NOMO-1 treated with dmso at 0.1 percent for 144 hours (cell line): Measurements from ENCODE around the gene IRGQ.
"Not testable (repeated sequence)": the region's sequence is repeated elsewhere in the genome, so short reads cannot be mapped to it uniquely, and the experiment has no call there.

Experiments
- DNase-seq: peaks from one replicate; lab custom pipeline; 2025; ENCODE audit not compliant: unreplicated experiment; lab: John Stamatoyannopoulos, UW

IRGQ gene, protein sequence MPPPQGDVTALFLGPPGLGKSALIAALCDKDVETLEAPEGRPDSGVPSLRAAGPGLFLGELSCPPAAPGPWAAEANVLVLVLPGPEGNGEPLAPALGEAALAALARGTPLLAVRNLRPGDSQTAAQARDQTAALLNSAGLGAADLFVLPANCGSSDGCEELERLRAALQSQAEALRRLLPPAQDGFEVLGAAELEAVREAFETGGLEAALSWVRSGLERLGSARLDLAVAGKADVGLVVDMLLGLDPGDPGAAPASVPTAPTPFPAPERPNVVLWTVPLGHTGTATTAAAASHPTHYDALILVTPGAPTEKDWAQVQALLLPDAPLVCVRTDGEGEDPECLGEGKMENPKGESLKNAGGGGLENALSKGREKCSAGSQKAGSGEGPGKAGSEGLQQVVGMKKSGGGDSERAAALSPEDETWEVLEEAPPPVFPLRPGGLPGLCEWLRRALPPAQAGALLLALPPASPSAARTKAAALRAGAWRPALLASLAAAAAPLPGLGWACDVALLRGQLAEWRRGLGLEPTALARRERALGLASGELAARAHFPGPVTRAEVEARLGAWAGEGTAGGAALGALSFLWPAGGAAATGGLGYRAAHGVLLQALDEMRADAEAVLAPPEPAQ

DNA sequence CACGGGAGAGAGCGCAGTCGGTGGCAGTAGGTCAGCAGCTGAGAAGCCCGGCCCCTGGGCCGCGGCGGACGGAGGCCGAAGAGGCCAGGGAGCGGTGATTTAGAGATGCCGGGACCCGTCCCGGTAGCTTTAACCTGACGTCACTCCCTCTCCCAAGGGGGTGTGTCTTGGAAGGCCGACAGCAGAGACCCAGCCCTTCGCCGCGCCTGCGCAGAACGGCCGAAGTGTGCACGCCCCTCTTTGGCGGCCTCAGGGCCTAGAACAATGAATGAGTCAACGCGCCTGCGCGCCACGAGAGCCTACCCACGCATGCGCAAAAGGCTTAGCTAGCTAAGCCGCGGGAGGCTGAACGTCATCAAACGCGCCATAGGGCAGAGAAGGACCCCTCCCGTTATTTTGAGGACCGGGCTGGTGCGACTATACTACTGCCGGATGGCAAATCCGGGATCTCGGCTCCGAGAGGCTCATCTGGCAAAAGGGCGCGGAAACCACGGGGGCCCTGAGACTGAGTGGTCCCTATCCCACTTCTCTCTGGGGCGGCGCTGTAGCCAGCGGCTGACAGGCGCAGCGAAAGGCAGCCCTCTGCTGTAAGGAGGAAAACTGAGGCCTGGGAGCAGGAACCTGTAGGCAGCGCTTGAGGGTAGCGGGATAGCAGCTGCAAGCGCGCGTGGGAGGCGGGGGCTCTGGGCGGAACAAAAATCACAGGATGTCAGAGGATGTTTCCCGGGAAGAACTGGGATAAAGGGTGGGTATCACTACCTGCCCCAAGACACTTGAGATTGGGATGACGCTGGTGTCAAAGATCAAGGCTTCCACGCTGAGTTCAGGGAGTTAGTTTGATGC, at the start of gene IRGQ, which contains the start of gene ZNF576:
Gene IRGQ, minus strand, starts transcription at position 136 of the 843 bp plus-strand sequence. CDS start 796 bp downstream, outside the sequence.
Gene ZNF576, plus strand, starts transcription at position 597 of the 843 bp plus-strand sequence. CDS start 514 bp downstream, outside the sequence.
- DNase-seq = peak; percentile 98

- DNase-seq = no peak
These were observed 48.2 kb upstream of the IRGQ start for GRCh38 chr19:43644181-43644580.

GRCh38 chr19:43643326-43643725, 47.4 kb upstream of the IRGQ start:
- DNase-seq = no peak

- DNase-seq = no peak
These were observed 46.6 kb upstream of the IRGQ start for GRCh38 chr19:43642531-43642930.

DNA sequence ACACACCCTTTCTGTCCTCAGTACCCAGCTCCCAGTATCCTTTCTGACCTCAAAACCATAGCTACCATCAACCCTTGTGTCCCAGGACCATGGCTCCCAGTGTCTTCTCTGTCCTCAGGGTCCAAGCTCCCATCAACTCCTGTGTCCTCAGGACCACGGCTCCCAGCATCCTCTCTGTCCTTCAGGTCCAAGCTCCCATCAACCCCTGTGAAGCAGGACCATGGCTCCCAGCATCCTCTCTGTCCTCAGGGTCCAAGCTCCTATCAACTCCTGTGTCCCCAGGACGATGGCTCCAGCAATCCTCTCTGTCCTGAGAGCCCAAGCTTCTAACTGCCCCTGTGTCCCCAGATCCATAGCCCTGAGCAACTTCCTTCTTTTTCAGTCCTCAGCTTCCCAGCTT, 45.4 kb upstream of the IRGQ start:
- no peak for DNase-seq

DNA sequence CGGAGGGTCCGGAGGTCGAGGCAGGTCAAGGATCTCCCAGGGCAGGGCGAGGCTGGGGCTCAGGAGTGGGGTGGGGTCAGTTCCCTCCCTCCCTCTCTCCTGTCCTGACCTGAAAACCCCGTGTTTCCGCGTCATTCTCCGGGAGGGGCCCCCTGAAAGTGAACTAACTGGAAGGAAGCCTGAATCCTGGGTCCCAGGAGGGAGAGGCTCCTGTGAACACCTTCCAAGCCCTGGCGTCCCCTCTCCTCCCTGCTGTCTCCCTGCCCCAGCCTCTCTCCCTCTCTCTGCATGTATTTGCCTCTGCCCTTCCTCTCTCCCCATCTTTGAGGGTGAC, 44.5 kb upstream of the IRGQ start:
- DNase-seq = no peak

DNA sequence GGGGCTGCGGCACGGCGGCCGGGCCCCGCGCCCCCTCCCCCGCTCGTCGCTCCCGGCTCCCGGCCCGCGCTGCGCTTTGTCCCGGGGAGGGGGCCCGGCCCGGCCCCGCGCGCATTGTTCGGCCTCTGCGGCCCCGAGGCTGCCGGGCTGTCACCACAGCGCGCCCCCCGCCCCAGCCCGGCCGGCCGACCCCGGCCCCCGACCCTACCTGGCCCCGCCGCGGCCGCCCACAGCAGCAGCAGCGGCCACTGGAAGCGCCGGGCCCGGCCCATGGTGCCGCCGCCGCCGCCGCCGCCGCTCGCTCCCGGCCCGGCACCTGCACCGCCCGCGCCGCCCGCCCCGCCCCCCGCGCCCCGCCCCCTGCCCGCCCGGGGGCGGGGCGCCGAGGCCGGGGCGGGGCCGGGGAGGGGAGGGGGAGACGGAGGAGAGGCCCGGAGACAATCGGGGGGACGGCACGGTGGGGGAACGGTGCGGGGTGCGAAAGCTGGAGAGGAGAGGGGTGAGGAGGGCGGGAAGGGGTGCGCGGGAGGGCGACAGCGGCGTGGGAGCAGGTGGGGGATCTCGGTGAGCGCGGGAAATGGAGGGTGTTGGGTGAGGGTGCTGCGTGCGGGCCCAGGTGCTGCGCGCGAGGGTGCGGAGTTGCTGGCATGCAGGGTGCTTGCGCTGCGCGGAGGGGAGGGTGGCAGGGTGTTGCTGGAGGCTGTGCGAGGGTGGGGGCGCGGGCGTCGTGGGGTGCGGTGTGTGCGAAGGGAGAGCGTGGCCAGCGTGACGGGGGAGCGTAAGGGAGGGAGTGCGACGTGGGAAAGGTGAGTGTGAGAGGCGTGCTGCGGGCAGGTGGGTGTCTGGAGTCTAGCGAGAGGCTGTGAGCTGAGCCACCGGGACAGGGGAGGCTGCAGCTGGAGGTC, 43.8 kb upstream of the IRGQ start, which contains the start of gene CADM4:
Gene CADM4, minus strand, starts transcription at position 332 of the 905 bp plus-strand sequence. Its CDS starts 60 bp downstream, at position 272.
- DNase-seq = no peak

GRCh38 chr19:43638995-43639518, 43.1 kb upstream of the IRGQ start:
- DNase-seq = no peak

GRCh38 chr19:43638214-43638994, 42.5 kb upstream of the IRGQ start:
- DNase-seq = no peak

- no peak for DNase-seq
These were observed 40.3 kb upstream of the IRGQ start for GRCh38 chr19:43636121-43636683.

GRCh38 chr19:43635561-43635940, 39.6 kb upstream of the IRGQ start:
- DNase-seq = not testable (repeated sequence)

GRCh38 chr19:43634872-43635560, 39.1 kb upstream of the IRGQ start:
- DNase-seq = no peak

GRCh38 chr19:43634506-43634871, 38.6 kb upstream of the IRGQ start:
- no peak for DNase-seq

- no peak for DNase-seq
These were observed 38.1 kb upstream of the IRGQ start for GRCh38 chr19:43634068-43634467.

GRCh38 chr19:43633520-43633919, 37.6 kb upstream of the IRGQ start:
- DNase-seq = no peak

DNA sequence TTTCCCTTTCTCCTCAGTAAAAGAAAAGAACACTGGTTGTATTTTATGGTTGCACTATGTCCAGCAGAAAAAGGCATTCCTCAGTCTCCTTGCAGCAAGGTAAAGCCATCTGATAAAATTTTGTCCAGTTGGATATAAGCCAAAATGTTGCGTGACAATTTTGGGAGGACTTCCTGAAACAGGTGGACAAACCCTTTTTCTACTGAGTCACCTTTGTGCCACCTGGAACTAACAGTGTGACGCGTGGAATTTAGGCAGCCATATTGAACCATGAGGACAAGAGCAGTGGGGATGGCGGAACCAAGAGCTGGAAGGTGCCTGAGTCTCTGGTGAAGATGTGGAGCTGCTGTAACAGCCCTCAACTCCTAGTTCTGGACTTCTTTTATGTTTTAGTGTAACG, 35.6 kb upstream of the IRGQ start:
- DNase-seq = no peak

- no peak for DNase-seq
These were observed 32.9 kb upstream of the IRGQ start for GRCh38 chr19:43628646-43629326.

GRCh38 chr19:43626838-43627237, 30.9 kb upstream of the IRGQ start:
- DNase-seq = no peak
